ENCODE results near the gene TEX14. TPM values are rescaled to one million over a fixed set of nuclear protein-coding genes. Genes with fewer than 3 reads are reported as not detected.

The TEX14 gene
- polyA plus RNA-seq, 1 donor: 0.33 TPM

GRCh38 chr17:58606934-58607333 is 84.9 kb downstream of the TEX14 start:
- Histone ChIP-seq H3K9me3 (ENCODE audit: control insufficient read depth, low read depth, low read length) (no peaks in the 10 kb centered on the region), H3K4me1 (ENCODE audit: control insufficient read depth, insufficient read depth, low read length) (no peaks in the 10 kb centered on the region), H3K27me3 (ENCODE audit: control insufficient read depth, insufficient read depth, low read length) (no peaks in the 10 kb centered on the region), H3K27ac (ENCODE audit: low read length) (no peak overlapping the region), H3K36me3 (ENCODE audit: control insufficient read depth, insufficient read depth, low read length) (no peaks in the 10 kb centered on the region), H3K4me3 (ENCODE audit: low read length) (no peak overlapping the region)
- no peak for DNase-seq
- no CpG with 5 or more reads among the region's 4 CpGs for WGBS (ENCODE audit: insufficient coverage, low lambda C conversion rate)

DNA sequence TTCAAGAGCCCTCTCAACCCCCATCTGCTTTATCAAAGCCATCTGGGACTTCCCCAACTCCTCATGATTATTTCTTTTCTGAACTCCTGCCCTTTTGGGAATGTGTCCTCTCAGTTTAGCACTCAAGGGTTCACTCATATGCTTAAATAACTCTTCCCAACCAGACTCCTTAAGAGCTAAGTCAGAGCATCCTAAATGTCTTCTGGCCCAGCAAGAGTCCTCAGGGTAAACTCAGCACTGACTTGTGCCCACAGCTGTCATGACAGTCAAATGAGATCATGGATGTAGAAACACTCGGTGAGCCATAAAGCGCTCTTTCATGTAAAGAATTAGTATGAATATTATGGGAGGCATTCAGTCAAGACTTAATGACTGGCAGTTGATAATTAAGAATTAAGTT is 85.9 kb downstream of the TEX14 start:
- H3K9me3 ChIP-seq (ENCODE audit: control insufficient read depth, low read depth, low read length): no peaks in the 10 kb centered on the region
- H3K36me3 ChIP-seq (ENCODE audit: control insufficient read depth, insufficient read depth, low read length): no peaks in the 10 kb centered on the region
- no peaks in the 10 kb centered on the region for H3K27me3 ChIP-seq (ENCODE audit: control insufficient read depth, insufficient read depth, low read length)
- no peak overlapping the region for H3K27ac ChIP-seq (ENCODE audit: low read length)
- no peak overlapping the region for H3K4me3 ChIP-seq (ENCODE audit: low read length)
- WGBS (ENCODE audit: insufficient coverage, low lambda C conversion rate): 83% methylated on average over 2 of the region's 2 CpGs
- no peaks in the 10 kb centered on the region for H3K4me1 ChIP-seq (ENCODE audit: control insufficient read depth, insufficient read depth, low read length)
- DNase-seq: no peak

- DNase-seq: no peak
- Histone ChIP-seq H3K9me3 (ENCODE audit: control insufficient read depth, low read depth, low read length) (no peaks in the 10 kb centered on the region), H3K4me3 (ENCODE audit: low read length) (no peak overlapping the region), H3K27me3 (ENCODE audit: control insufficient read depth, insufficient read depth, low read length) (no peaks in the 10 kb centered on the region), H3K27ac (ENCODE audit: low read length) (no peak overlapping the region), H3K4me1 (ENCODE audit: control insufficient read depth, insufficient read depth, low read length) (no peaks in the 10 kb centered on the region), H3K36me3 (ENCODE audit: control insufficient read depth, insufficient read depth, low read length) (no peaks in the 10 kb centered on the region)
- 40% methylated on average over 1 of the region's 1 CpG for WGBS (ENCODE audit: insufficient coverage, low lambda C conversion rate)
These were observed 86.4 kb downstream of the TEX14 start for GRCh38 chr17:58605470-58605869.

GRCh38 chr17:58601976-58602375 is 89.9 kb downstream of the TEX14 start:
- Histone ChIP-seq H3K9me3 (ENCODE audit: control insufficient read depth, low read depth, low read length) (no peaks in the 10 kb centered on the region), H3K36me3 (ENCODE audit: control insufficient read depth, insufficient read depth, low read length) (no peaks in the 10 kb centered on the region), H3K27me3 (ENCODE audit: control insufficient read depth, insufficient read depth, low read length) (no peaks in the 10 kb centered on the region), H3K27ac (ENCODE audit: low read length) (no peak overlapping the region), H3K4me1 (ENCODE audit: control insufficient read depth, insufficient read depth, low read length) (no peaks in the 10 kb centered on the region), H3K4me3 (ENCODE audit: low read length) (no peak overlapping the region)
- no peak for DNase-seq

- Histone ChIP-seq H3K9me3 (ENCODE audit: control insufficient read depth, low read depth, low read length) (no peaks in the 10 kb centered on the region), H3K27me3 (ENCODE audit: control insufficient read depth, insufficient read depth, low read length) (no peaks in the 10 kb centered on the region), H3K4me3 (ENCODE audit: low read length) (no peak overlapping the region), H3K4me1 (ENCODE audit: control insufficient read depth, insufficient read depth, low read length) (no peaks in the 10 kb centered on the region), H3K36me3 (ENCODE audit: control insufficient read depth, insufficient read depth, low read length) (no peaks in the 10 kb centered on the region), H3K27ac (ENCODE audit: low read length) (no peak overlapping the region)
- 100% methylated on average over 1 of the region's 3 CpGs for WGBS (ENCODE audit: insufficient coverage, low lambda C conversion rate)
- DNase-seq: no peak
These were observed 94.5 kb downstream of the TEX14 start for GRCh38 chr17:58597371-58597770.

GRCh38 chr17:58595194-58595792 is 96.6 kb downstream of the TEX14 start:
- WGBS (ENCODE audit: insufficient coverage, low lambda C conversion rate): no CpG with 5 or more reads among the region's 5 CpGs
- H3K27ac ChIP-seq (ENCODE audit: low read length): no peak overlapping the region
- H3K36me3 ChIP-seq (ENCODE audit: control insufficient read depth, insufficient read depth, low read length): no peaks in the 10 kb centered on the region
- H3K9me3 ChIP-seq (ENCODE audit: control insufficient read depth, low read depth, low read length): no peaks in the 10 kb centered on the region
- DNase-seq: no peak
- no peaks in the 10 kb centered on the region for H3K27me3 ChIP-seq (ENCODE audit: control insufficient read depth, insufficient read depth, low read length)
- no peaks in the 10 kb centered on the region for H3K4me1 ChIP-seq (ENCODE audit: control insufficient read depth, insufficient read depth, low read length)
- H3K4me3 ChIP-seq (ENCODE audit: low read length): no peak overlapping the region

GRCh38 chr17:58593123-58593522 is 98.7 kb downstream of the TEX14 start:
- H3K36me3 ChIP-seq (ENCODE audit: control insufficient read depth, insufficient read depth, low read length): no peaks in the 10 kb centered on the region
- no peak overlapping the region for H3K27ac ChIP-seq (ENCODE audit: low read length)
- WGBS (ENCODE audit: insufficient coverage, low lambda C conversion rate): no CpG with 5 or more reads among the region's 1 CpG
- no peaks in the 10 kb centered on the region for H3K27me3 ChIP-seq (ENCODE audit: control insufficient read depth, insufficient read depth, low read length)
- H3K4me3 ChIP-seq (ENCODE audit: low read length): no peak overlapping the region
- no peaks in the 10 kb centered on the region for H3K9me3 ChIP-seq (ENCODE audit: control insufficient read depth, low read depth, low read length)
- no peaks in the 10 kb centered on the region for H3K4me1 ChIP-seq (ENCODE audit: control insufficient read depth, insufficient read depth, low read length)
- no peak for DNase-seq

DNA sequence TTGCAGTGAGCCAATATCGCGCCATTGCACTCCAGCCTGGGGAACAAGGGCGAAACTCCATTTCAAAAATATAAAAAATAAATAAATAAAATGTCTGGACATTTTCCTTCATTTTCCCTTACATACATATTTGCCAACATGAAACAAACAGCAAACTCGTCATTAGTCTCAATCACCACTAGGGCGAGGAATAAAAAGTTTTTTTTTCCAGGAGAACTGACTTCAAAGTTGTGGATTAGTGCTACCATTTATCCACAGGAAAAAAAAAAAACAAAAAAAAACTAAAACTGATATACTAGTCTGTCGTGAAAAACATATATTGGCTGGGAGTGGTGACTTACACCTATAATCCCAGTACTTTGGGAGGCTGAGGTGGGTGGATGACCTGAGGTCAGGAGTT is 100.4 kb downstream of the TEX14 start:
- no peaks in the 10 kb centered on the region for H3K27me3 ChIP-seq (ENCODE audit: control insufficient read depth, insufficient read depth, low read length)
- no peak for DNase-seq
- H3K9me3 ChIP-seq (ENCODE audit: control insufficient read depth, low read depth, low read length): no peaks in the 10 kb centered on the region
- no peaks in the 10 kb centered on the region for H3K36me3 ChIP-seq (ENCODE audit: control insufficient read depth, insufficient read depth, low read length)
- no peak overlapping the region for H3K4me3 ChIP-seq (ENCODE audit: low read length)
- no peak overlapping the region for H3K27ac ChIP-seq (ENCODE audit: low read length)
- no peaks in the 10 kb centered on the region for H3K4me1 ChIP-seq (ENCODE audit: control insufficient read depth, insufficient read depth, low read length)
- 80% methylated on average over 2 of the region's 6 CpGs for WGBS (ENCODE audit: insufficient coverage, low lambda C conversion rate)

GRCh38 chr17:58590377-58590776 is 101.5 kb downstream of the TEX14 start:
- no peak for DNase-seq
- Histone ChIP-seq H3K9me3 (ENCODE audit: control insufficient read depth, low read depth, low read length) (no peaks in the 10 kb centered on the region), H3K4me1 (ENCODE audit: control insufficient read depth, insufficient read depth, low read length) (no peaks in the 10 kb centered on the region), H3K4me3 (ENCODE audit: low read length) (no peak overlapping the region), H3K27ac (ENCODE audit: low read length) (no peak overlapping the region), H3K27me3 (ENCODE audit: control insufficient read depth, insufficient read depth, low read length) (peaks cover 3% of the 10 kb centered on the region), H3K36me3 (ENCODE audit: control insufficient read depth, insufficient read depth, low read length) (no peaks in the 10 kb centered on the region)
- WGBS (ENCODE audit: insufficient coverage, low lambda C conversion rate): no CpG with 5 or more reads among the region's 2 CpGs

DNA sequence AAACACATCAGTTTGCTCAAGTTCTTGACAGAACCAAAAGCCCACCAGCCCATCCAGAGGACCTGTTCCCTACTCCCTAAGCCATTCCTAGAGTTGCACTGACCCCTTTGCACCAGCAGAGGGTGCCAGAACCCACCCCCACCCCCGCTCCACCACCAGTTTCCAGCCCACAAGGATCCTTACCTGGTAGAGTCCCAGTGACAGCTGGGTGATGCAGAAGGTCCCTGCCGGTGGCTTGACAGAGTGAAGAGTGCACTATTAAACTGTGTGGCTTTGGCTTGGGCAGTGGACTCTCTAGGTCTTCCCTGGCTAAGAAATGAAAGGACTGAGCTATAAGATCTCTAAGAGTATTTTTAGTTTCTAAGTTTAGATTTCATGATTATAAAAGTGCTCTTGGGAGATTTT is 104.1 kb downstream of the TEX14 start:
- no peak overlapping the region for H3K27ac ChIP-seq (ENCODE audit: low read length)
- DNase-seq: peak; percentile 31 to 49
- WGBS (ENCODE audit: insufficient coverage, low lambda C conversion rate): no CpG with 5 or more reads among the region's 2 CpGs
- peaks cover 4% of the 10 kb centered on the region for H3K27me3 ChIP-seq (ENCODE audit: control insufficient read depth, insufficient read depth, low read length)
- no peaks in the 10 kb centered on the region for H3K4me1 ChIP-seq (ENCODE audit: control insufficient read depth, insufficient read depth, low read length)
- no peaks in the 10 kb centered on the region for H3K36me3 ChIP-seq (ENCODE audit: control insufficient read depth, insufficient read depth, low read length)
- H3K9me3 ChIP-seq (ENCODE audit: control insufficient read depth, low read depth, low read length): no peaks in the 10 kb centered on the region
- H3K4me3 ChIP-seq (ENCODE audit: low read length): no peak overlapping the region

GRCh38 chr17:58586009-58586644 is 105.7 kb downstream of the TEX14 start:
- no CpG with 5 or more reads among the region's 1 CpG for WGBS (ENCODE audit: insufficient coverage, low lambda C conversion rate)
- Histone ChIP-seq H3K4me3 (ENCODE audit: low read length) (no peak overlapping the region), H3K27me3 (ENCODE audit: control insufficient read depth, insufficient read depth, low read length) (peaks cover 4% of the 10 kb centered on the region), H3K27ac (ENCODE audit: low read length) (no peak overlapping the region), H3K4me1 (ENCODE audit: control insufficient read depth, insufficient read depth, low read length) (no peaks in the 10 kb centered on the region), H3K9me3 (ENCODE audit: control insufficient read depth, low read depth, low read length) (no peaks in the 10 kb centered on the region), H3K36me3 (ENCODE audit: control insufficient read depth, insufficient read depth, low read length) (no peaks in the 10 kb centered on the region)
- no peak for DNase-seq

All from large intestine (tissue), 3 donors.